Upper lobe of left lung (tissue), 4 donors: Measurements from ENCODE around the gene CTSO.

Source experiments
- EP300 ChIP-seq, 4 donors: sonication (generic); formaldehyde crosslinking; IDR thresholded peaks; one replicate each; pipeline ENCODE4 v1.5.1; 2017; ENCODE audit warnings: antibody characterized with exemption in 4 of 4, control low read depth in 2 of 4
- POLR2A ChIP-seq, 4 donors: fragments of 450-650 bp; IDR thresholded peaks; one replicate each; pipeline ENCODE4 v1.5.1; 2016 to 2017; ENCODE audit warnings: antibody characterized with exemption in 4 of 4, mild to moderate bottlenecking in 2 of 4
- POLR2AphosphoS5 ChIP-seq, 2 donors: sonication (generic); formaldehyde crosslinking; IDR thresholded peaks; one replicate each; pipeline ENCODE4 v1.5.1; 2017; ENCODE audit warnings: antibody characterized with exemption in 2 of 2
- TF ChIP-seq, protein P1 (sequence below), 6 experiments: fragments of 450-650 bp in 4 of 6; fragments of 200-600 bp in 2 of 6; sonication (generic) in 2 of 6; IDR thresholded peaks; one replicate each; pipeline ENCODE4 v1.5.1; 2016 to 2019; ENCODE audit warnings: antibody characterized with exemption in 6 of 6

DNA sequence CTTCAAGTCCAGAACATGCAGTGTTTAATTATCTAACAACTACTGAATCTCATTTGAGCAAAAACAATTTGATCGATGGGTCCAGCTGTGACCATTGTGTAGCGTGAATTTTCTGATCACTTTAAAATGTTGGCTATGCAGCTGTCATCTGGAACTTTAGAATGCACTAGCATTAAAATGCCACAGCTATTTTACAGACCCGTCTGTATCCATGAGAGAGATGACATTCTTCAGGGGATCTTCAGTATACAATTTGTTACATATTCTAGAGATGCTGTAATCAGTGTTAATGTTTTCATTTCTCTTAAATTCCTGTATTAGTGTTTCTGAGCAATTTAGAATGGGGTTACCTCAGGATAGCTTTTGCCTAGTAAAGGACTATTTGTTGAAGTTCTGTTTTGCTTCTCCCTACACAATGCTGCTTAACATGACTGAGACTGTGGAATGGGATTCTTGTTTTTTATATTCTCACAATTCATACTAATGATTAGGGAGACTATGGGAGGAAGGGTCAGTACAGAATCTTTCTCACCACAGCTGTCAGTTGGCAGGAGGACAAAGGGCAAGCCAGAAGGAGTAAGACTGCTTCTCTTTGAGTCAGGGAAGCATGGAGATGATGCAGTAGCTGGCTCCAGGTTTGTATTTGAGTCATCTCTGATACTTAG is 13.2 kb upstream of the CTSO start:
- TF ChIP-seq, protein P1, sequence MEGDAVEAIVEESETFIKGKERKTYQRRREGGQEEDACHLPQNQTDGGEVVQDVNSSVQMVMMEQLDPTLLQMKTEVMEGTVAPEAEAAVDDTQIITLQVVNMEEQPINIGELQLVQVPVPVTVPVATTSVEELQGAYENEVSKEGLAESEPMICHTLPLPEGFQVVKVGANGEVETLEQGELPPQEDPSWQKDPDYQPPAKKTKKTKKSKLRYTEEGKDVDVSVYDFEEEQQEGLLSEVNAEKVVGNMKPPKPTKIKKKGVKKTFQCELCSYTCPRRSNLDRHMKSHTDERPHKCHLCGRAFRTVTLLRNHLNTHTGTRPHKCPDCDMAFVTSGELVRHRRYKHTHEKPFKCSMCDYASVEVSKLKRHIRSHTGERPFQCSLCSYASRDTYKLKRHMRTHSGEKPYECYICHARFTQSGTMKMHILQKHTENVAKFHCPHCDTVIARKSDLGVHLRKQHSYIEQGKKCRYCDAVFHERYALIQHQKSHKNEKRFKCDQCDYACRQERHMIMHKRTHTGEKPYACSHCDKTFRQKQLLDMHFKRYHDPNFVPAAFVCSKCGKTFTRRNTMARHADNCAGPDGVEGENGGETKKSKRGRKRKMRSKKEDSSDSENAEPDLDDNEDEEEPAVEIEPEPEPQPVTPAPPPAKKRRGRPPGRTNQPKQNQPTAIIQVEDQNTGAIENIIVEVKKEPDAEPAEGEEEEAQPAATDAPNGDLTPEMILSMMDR (IDR thresholded peaks at IDR 0.05) = no peak
- TF ChIP-seq POLR2A (IDR thresholded peaks at IDR 0.05) (no peak), POLR2AphosphoS5 (IDR thresholded peaks at IDR 0.05) (no peak), EP300 (IDR thresholded peaks at IDR 0.05) (no peak)
